ENCODE data around the gene BOD1L2. TPM values are rescaled to one million over a fixed set of nuclear protein-coding genes. Genes with fewer than 3 reads are reported as not detected.

The BOD1L2 gene
- total RNA-seq, 1 experiment from 2014 or later: not detected

- Histone ChIP-seq H3K27me3 (ENCODE audit: insufficient read depth, low read length) (peaks cover 75% of the 10 kb centered on the region), H3K79me2 (ENCODE audit: insufficient read depth, low read length) (no peaks in the 10 kb centered on the region), H3K4me1 (ENCODE audit: control insufficient read depth in 1 of 2, insufficient read depth in 2 of 2, low read length in 2 of 2) (no peaks in the 10 kb centered on the region), H3K9me3 (ENCODE audit: control insufficient read depth in 1 of 2, insufficient read depth in 1 of 2, low read depth in 1 of 2, low read length in 2 of 2) (no peaks in the 10 kb centered on the region), H3K4me2 (ENCODE audit: low read length) (no peak overlapping the region), H3K27ac (ENCODE audit: low read depth, low read length) (no peak overlapping the region), H3K9ac (ENCODE audit: low read length) (no peak overlapping the region), H3K9me2 (ENCODE audit: insufficient read depth) (no peaks in the 10 kb centered on the region), H4K20me1 (ENCODE audit: insufficient read depth) (no peaks in the 10 kb centered on the region), H2AFZ (ENCODE audit: low read depth, low read length, poor library complexity, severe bottlenecking) (no peak overlapping the region), H3K4me3 (replicated peaks in 1 of 2; ENCODE audit: low read depth in 1 of 2, low read length in 2 of 2) (no peak overlapping the region), H3K36me3 (ENCODE audit: control insufficient read depth in 1 of 2, insufficient read depth in 2 of 2, low read length in 2 of 2) (no peaks in the 10 kb centered on the region)
- intact Hi-C loops (cut with micrococcal nuclease): no loop called here
- TF ChIP-seq ZNF274 (IDR thresholded peaks at IDR 0.05; ENCODE audit: low read depth, low read length) (no peak), REST (IDR thresholded peaks at IDR 0.05; ENCODE audit: low read depth) (peak; percentile 30; the same call in 1 of the 2 replicates)
- DNase-seq (ENCODE audit: low read depth, low spot score) (no peak), ATAC-seq (no peak)
- ChIA-PET CTCF (no interaction called here), RAD21 (ENCODE audit: low non-redundant PET in 1 of 2, low total read pairs in 2 of 2, uncharacterized antibody in 2 of 2, unreplicated experiment in 2 of 2) (no interaction called here), POLR2A (no interaction called here)
- no TSS peak for BruUV-seq (replicated peaks)
Measured at GRCh38 chr18:57128220-57128932, 18.5 kb upstream of the BOD1L2 start.

- no peaks in the 10 kb centered on the region for H3K9me3 ChIP-seq (ENCODE audit: control insufficient read depth in 1 of 2, insufficient read depth in 1 of 2, low read depth in 1 of 2, low read length in 2 of 2)
- CTCF ChIA-PET: no interaction called here
Measured at GRCh38 chr18:57131101-57131500, 15.8 kb upstream of the BOD1L2 start.

More at GRCh38 chr18:57131101-57131500, 15.8 kb upstream of the BOD1L2 start:
- no peaks in the 10 kb centered on the region for H3K79me2 ChIP-seq (ENCODE audit: insufficient read depth, low read length)
- intact Hi-C loops (cut with micrococcal nuclease): no loop called here
- H2AFZ ChIP-seq (ENCODE audit: low read depth, low read length, poor library complexity, severe bottlenecking): no peak overlapping the region
- ChIA-PET RAD21 (ENCODE audit: low non-redundant PET in 1 of 2, low total read pairs in 2 of 2, uncharacterized antibody in 2 of 2, unreplicated experiment in 2 of 2) (no interaction called here), POLR2A (no interaction called here)
- ATAC-seq (no peak), DNase-seq (ENCODE audit: low read depth, low spot score) (no peak)
- H3K9ac ChIP-seq (ENCODE audit: low read length): no peak overlapping the region
- H3K4me3 ChIP-seq (replicated peaks in 1 of 2; ENCODE audit: low read depth in 1 of 2, low read length in 2 of 2): no peak overlapping the region
- BruUV-seq (replicated peaks): no TSS peak
- H4K20me1 ChIP-seq (ENCODE audit: insufficient read depth): no peaks in the 10 kb centered on the region
- H3K36me3 ChIP-seq (ENCODE audit: control insufficient read depth in 1 of 2, insufficient read depth in 2 of 2, low read length in 2 of 2): no peaks in the 10 kb centered on the region
- no peaks in the 10 kb centered on the region for H3K9me2 ChIP-seq (ENCODE audit: insufficient read depth)
- no peak for TF ChIP-seq EZH2 (IDR thresholded peaks at IDR 0.05)
- peaks cover 66% of the 10 kb centered on the region for H3K27me3 ChIP-seq (ENCODE audit: insufficient read depth, low read length)
- H3K27ac ChIP-seq (ENCODE audit: low read depth, low read length): no peak overlapping the region
- no peaks in the 10 kb centered on the region for H3K4me1 ChIP-seq (ENCODE audit: control insufficient read depth in 1 of 2, insufficient read depth in 2 of 2, low read length in 2 of 2)
- H3K4me2 ChIP-seq (ENCODE audit: low read length): no peak overlapping the region

All from HCT116 (cell line).